Panc1 (cell line): ENCODE data around the gene DAPK2.

Source experiments
- CTCF ChIP-seq: fragments of 450-650 bp; IDR thresholded peaks from 2 replicates; pipeline ENCODE4 v1.5.1; 2017; ENCODE audit warnings: mild to moderate bottlenecking
- POLR2AphosphoS5 ChIP-seq: IDR thresholded peaks from 2 replicates; pipeline ENCODE4 v1.6.1; 2012; ENCODE audit warnings: mild to moderate bottlenecking, low read depth, low read length, moderate library complexity

- TF ChIP-seq CTCF (no peak), POLR2AphosphoS5 (no peak)
These were observed 36.5 kb downstream of the DAPK2 start for GRCh38 chr15:64009798-64010261.
